ENCODE measurements around the gene CPN2. TPM values are rescaled to one million over a fixed set of nuclear protein-coding genes. Genes with fewer than 3 reads are reported as not detected.

CPN2 gene
- total and polyA plus RNA-seq, 10 of the 15 experiments (the other 5 are each of a cell fraction or from before 2014, with no cell fraction given), result not detected

DNA sequence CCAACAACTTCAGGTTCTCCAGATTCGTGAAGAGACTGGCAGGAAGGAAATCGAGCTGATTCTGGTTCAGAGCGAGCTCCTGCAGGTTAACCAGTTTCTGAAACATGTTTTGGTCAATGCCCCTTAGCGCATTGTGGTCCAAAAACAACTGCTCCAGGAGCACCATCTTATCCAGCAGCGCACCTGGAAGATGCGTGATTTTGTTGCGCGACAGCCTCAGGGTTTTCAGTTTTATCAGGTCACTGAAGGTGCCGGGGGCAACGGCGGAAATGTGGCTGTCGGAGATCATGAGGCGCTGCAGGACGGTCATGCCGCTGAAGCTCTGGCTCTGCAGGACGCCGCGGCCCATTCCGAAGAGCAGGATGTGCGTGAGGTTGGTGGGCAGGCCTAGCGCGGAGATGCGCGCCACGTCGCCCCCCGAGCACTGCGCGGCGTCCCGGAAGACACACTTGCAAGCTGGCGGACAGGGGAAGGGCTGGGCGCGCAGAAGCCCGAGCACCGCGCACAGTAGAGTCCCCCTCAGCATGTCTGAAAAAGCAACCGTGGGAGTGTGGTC lies 46.7 kb upstream of the CPN2 start:
- peak; percentile 32 for ATAC-seq
- intact Hi-C loops (cut with micrococcal nuclease; ENCODE audit: unreplicated experiment) (no loop called here), in situ Hi-C loops (cut with MboI) (no loop called here)
- Histone ChIP-seq H3K4me3 (no peak overlapping the region; the same call in 1 of the 2 replicates), H3K9ac (ENCODE audit: control insufficient read depth, insufficient read depth, low read length) (no peak overlapping the region), H2AFZ (ENCODE audit: control insufficient read depth, low read depth, low read length) (peak overlapping the region; percentile 44; the same call in 1 of the 2 replicates), H3K79me2 (ENCODE audit: control insufficient read depth, insufficient read depth, low read length) (no peaks in the 10 kb centered on the region), H3K36me3 (ENCODE audit: control insufficient read depth in 2 of 2, insufficient read depth in 2 of 2, low read length in 1 of 2) (no peaks in the 10 kb centered on the region), H4K20me1 (ENCODE audit: control insufficient read depth, insufficient read depth) (no peaks in the 10 kb centered on the region; the same call in 1 of the 2 replicates), H3K27ac (ENCODE audit: control insufficient read depth, insufficient read depth) (no peak overlapping the region), H3K27me3 (replicated peaks in 1 of 2; ENCODE audit: control insufficient read depth in 2 of 2, insufficient read depth in 2 of 2, low read length in 1 of 2) (peaks cover 7 to 10% of the 10 kb centered on the region in 2 experiments; a peak in 3 of 4 replicates), H3K4me1 (ENCODE audit: control insufficient read depth, insufficient read depth, low read length) (peaks cover 7% of the 10 kb centered on the region), H3K9me3 (replicated peaks; ENCODE audit: control insufficient read depth, insufficient read depth, low read length) (no peaks in the 10 kb centered on the region), H3K4me2 (ENCODE audit: control insufficient read depth, insufficient read depth) (peak overlapping the region; percentile 82)
- ChIA-PET CTCF (interaction anchor here (0.8 to 1.5 kb wide), 2 partner anchors 9 to 285 kb away, joined by 3 read pairs; no protein-coding TSS in a partner anchor), POLR2A (no interaction called here), SMC1A (ENCODE audit: uncharacterized antibody, unreplicated experiment) (no interaction called here), RAD21 (ENCODE audit: unreplicated experiment) (no interaction called here)
- 27% methylated on average over 38 of the region's 38 CpGs for WGBS (ENCODE audit: insufficient coverage, insufficient replicate concordance, low lambda C conversion rate, missing lambda C conversion rate)
- no peak for FAIRE-seq
- no TSS peak for BruUV-seq (replicated peaks)
- no peak for DNase-seq (ENCODE audit: low read depth, low spot score)
- TF ChIP-seq FOS (IDR thresholded peaks at IDR 0.05; ENCODE audit: borderline replicate concordance, extremely low read depth, insufficient read length), result no peak
- TF ChIP-seq, protein P1, sequence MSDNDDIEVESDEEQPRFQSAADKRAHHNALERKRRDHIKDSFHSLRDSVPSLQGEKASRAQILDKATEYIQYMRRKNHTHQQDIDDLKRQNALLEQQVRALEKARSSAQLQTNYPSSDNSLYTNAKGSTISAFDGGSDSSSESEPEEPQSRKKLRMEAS (IDR thresholded peaks at IDR 0.05; ENCODE audit: low read depth, low read length), result no peak
- no peak for TF ChIP-seq YY1 (IDR thresholded peaks at IDR 0.05; ENCODE audit: low read depth, low read length)
- TF ChIP-seq, protein P2, sequence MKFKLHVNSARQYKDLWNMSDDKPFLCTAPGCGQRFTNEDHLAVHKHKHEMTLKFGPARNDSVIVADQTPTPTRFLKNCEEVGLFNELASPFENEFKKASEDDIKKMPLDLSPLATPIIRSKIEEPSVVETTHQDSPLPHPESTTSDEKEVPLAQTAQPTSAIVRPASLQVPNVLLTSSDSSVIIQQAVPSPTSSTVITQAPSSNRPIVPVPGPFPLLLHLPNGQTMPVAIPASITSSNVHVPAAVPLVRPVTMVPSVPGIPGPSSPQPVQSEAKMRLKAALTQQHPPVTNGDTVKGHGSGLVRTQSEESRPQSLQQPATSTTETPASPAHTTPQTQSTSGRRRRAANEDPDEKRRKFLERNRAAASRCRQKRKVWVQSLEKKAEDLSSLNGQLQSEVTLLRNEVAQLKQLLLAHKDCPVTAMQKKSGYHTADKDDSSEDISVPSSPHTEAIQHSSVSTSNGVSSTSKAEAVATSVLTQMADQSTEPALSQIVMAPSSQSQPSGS (IDR thresholded peaks at IDR 0.05; ENCODE audit: low read length), result no peak
- no peak for TF ChIP-seq RFX5 (IDR thresholded peaks at IDR 0.05; ENCODE audit: low read depth, low read length)
